HFFc6 (cell line): ENCODE results near the gene BIRC6. TPM values are rescaled to one million over a fixed set of nuclear protein-coding genes. Genes with fewer than 3 reads are reported as not detected.

Experiments
- DNase-seq: peaks from one replicate; pipeline ENCODE4 v3.0.0-alpha.2; 2018
- H3K27ac Mint-ChIP-seq: 2 replicates; pipeline ENCODE4 v1.8.0; 2020; ENCODE audit warnings: mild to moderate bottlenecking, mixed read lengths
- H3K27me3 Mint-ChIP-seq: 2 replicates; pipeline ENCODE4 v1.8.0; 2021; ENCODE audit warnings: mild to moderate bottlenecking, moderate library complexity, mixed read lengths; ENCODE audit not compliant: insufficient read depth
- H3K36me3 Mint-ChIP-seq: 2 replicates; pipeline ENCODE4 v1.8.0; 2021; ENCODE audit warnings: low read depth, mixed read lengths
- H3K4me1 Mint-ChIP-seq: 2 replicates; pipeline ENCODE4 v1.8.0; 2020; ENCODE audit warnings: low read depth, mixed read lengths
- H3K4me3 Mint-ChIP-seq: 2 replicates; pipeline ENCODE4 v1.8.0; 2020; ENCODE audit warnings: mild to moderate bottlenecking, moderate library complexity, mixed read lengths
- H3K9me3 Mint-ChIP-seq: 2 replicates; pipeline ENCODE4 v1.8.0; 2020; ENCODE audit warnings: mild to moderate bottlenecking, mixed read lengths
- CTCF ChIP-seq: fragments of 200-600 bp; sonication (generic); IDR thresholded peaks from 2 replicates; pipeline ENCODE4 v1.5.0; 2021; ENCODE audit warnings: antibody characterized with exemption, mild to moderate bottlenecking
- total RNA-seq, 6 experiments: library from RNA; stranded (reverse); fragmentation: NEBNext Ultra II Directional; extraction: Animal tissue kit (Norgen Biotek cat#: 25700); gene quantifications; 2 replicates in 1 of 6; 3 replicates in 5 of 6; pipeline ENCODE4 v1.2.3, GENCODE V29; 2021

Gene BIRC6
- total RNA-seq, 6 experiments from 2014 or later: 54.1 to 72.2 (median 57.7) TPM

GRCh38 chr2:32614084-32614483, 257.3 kb downstream of the BIRC6 start:
- peaks cover 24% of the 10 kb centered on the region for H3K36me3 Mint-ChIP-seq
- no peak overlapping the region for H3K4me3 Mint-ChIP-seq
- no peaks in the 10 kb centered on the region for H3K27me3 Mint-ChIP-seq
- H3K27ac Mint-ChIP-seq: no peak overlapping the region
- TF ChIP-seq CTCF: no peak
- no peaks in the 10 kb centered on the region for H3K9me3 Mint-ChIP-seq
- no peaks in the 10 kb centered on the region for H3K4me1 Mint-ChIP-seq
- DNase-seq: no peak

GRCh38 chr2:32617599-32618189, 260.9 kb downstream of the BIRC6 start:
- Mint-ChIP-seq H3K27me3 (no peaks in the 10 kb centered on the region), H3K4me1 (no peaks in the 10 kb centered on the region), H3K27ac (no peak overlapping the region), H3K9me3 (no peaks in the 10 kb centered on the region), H3K36me3 (peaks cover 33% of the 10 kb centered on the region), H3K4me3 (no peak overlapping the region)
- DNase-seq: no peak
- TF ChIP-seq CTCF: no peak

GRCh38 chr2:32622570-32623310, 265.9 kb downstream of the BIRC6 start:
- TF ChIP-seq CTCF: no peak
- H3K4me1 Mint-ChIP-seq: peaks cover 7% of the 10 kb centered on the region
- peaks cover 4% of the 10 kb centered on the region; the same call in 1 of the 2 replicates for H3K27me3 Mint-ChIP-seq
- H3K27ac Mint-ChIP-seq: no peak overlapping the region
- no peaks in the 10 kb centered on the region for H3K9me3 Mint-ChIP-seq
- no peak overlapping the region; the same call in 1 of the 2 replicates for H3K4me3 Mint-ChIP-seq
- DNase-seq: no peak
- H3K36me3 Mint-ChIP-seq: peaks cover 25% of the 10 kb centered on the region

- Mint-ChIP-seq H3K27me3 (peaks cover 7% of the 10 kb centered on the region; the same call in 1 of the 2 replicates), H3K36me3 (peaks cover 25% of the 10 kb centered on the region), H3K27ac (no peak overlapping the region), H3K4me1 (peaks cover 11% of the 10 kb centered on the region), H3K4me3 (no peak overlapping the region), H3K9me3 (no peaks in the 10 kb centered on the region)
- no peak for TF ChIP-seq CTCF
- DNase-seq: no peak
Observed at GRCh38 chr2:32623311-32623706, 266.5 kb downstream of the BIRC6 start.

- Mint-ChIP-seq H3K27ac (no peak overlapping the region), H3K36me3 (peaks cover 24% of the 10 kb centered on the region), H3K4me1 (peaks cover 19% of the 10 kb centered on the region), H3K27me3 (peaks cover 7% of the 10 kb centered on the region; the same call in 1 of the 2 replicates), H3K9me3 (no peaks in the 10 kb centered on the region), H3K4me3 (no peak overlapping the region)
- TF ChIP-seq CTCF: no peak
- DNase-seq: no peak
Observed at GRCh38 chr2:32624812-32625211, 268.0 kb downstream of the BIRC6 start.
